Neural cell (in vitro differentiated cells): ENCODE data around the gene PTGFR. TPM values are rescaled to one million over a fixed set of nuclear protein-coding genes. Genes with fewer than 3 reads are reported as not detected.

Source experiments
- H2AFZ ChIP-seq: fragments of 200-600, 300-800 bp; sonication (generic), shearing (Covaris generic); 2 replicates; pipeline ENCODE4 v1.6.0; 2014; ENCODE audit warnings: low read depth, mild to moderate bottlenecking, antibody characterized with exemption, low read length, moderate library complexity
- H3F3A ChIP-seq: fragments of 200-600 bp; shearing (Covaris generic); 2 replicates; pipeline ENCODE4 v1.6.1; 2016; ENCODE audit warnings: mild to moderate bottlenecking, moderate library complexity, mixed read lengths, antibody characterized with exemption, low read length; ENCODE audit not compliant: insufficient read depth, poor library complexity, severe bottlenecking
- H3K27ac ChIP-seq: fragments of 200-600, 300-800 bp; sonication (generic), shearing (Covaris generic); 2 replicates; pipeline ENCODE4 v1.5.1; 2014; ENCODE audit warnings: mild to moderate bottlenecking, low read length, moderate library complexity
- H3K27me3 ChIP-seq: fragments of 300-800, 200-600 bp; sonication (generic), shearing (Covaris generic); 2 replicates; pipeline ENCODE4 v1.6.0; 2014; ENCODE audit warnings: mild to moderate bottlenecking, low read depth, low read length, moderate library complexity; ENCODE audit not compliant: insufficient read depth
- H3K36me3 ChIP-seq: fragments of 300-800, 200-600 bp; sonication (generic), shearing (Covaris generic); 2 replicates; pipeline ENCODE4 v1.5.1; 2014; ENCODE audit warnings: mild to moderate bottlenecking, antibody characterized with exemption, low read length, moderate library complexity; ENCODE audit not compliant: insufficient read depth
- H3K4me2 ChIP-seq: fragments of 300-800, 200-600 bp; sonication (generic), shearing (Covaris generic); 2 replicates; pipeline ENCODE4 v1.6.0; 2014; ENCODE audit warnings: mild to moderate bottlenecking, low read length
- H3K4me3 ChIP-seq: fragments of 300-800, 200-600 bp; sonication (generic), shearing (Covaris generic); 2 replicates; pipeline ENCODE4 v1.5.1; 2014; ENCODE audit warnings: mild to moderate bottlenecking, low read length, moderate library complexity
- H3K79me2 ChIP-seq: fragments of 200-600 bp; shearing (Covaris generic); replicated peaks from 2 replicates; pipeline ENCODE4 v1.6.0; 2014; ENCODE audit warnings: mild to moderate bottlenecking, low read length, moderate library complexity; ENCODE audit not compliant: insufficient read depth
- H3K9ac ChIP-seq: fragments of 300-800, 200-600 bp; sonication (generic), shearing (Covaris generic); 2 replicates; pipeline ENCODE4 v1.6.1; 2016; ENCODE audit warnings: mild to moderate bottlenecking, low read length, mixed read lengths
- H3K9me2 ChIP-seq: fragments of 200-600 bp; shearing (Covaris generic); 2 replicates; pipeline ENCODE4 v1.6.1; 2016; ENCODE audit warnings: mild to moderate bottlenecking, low read length, mixed read lengths; ENCODE audit not compliant: insufficient read depth
- H3K9me3 ChIP-seq: fragments of 200-600, 300-800 bp; sonication (generic), shearing (Covaris generic); 2 replicates; pipeline ENCODE4 v1.6.1; 2016; ENCODE audit warnings: mild to moderate bottlenecking, mixed run types, low read length, moderate library complexity, mixed read lengths
- H4K20me1 ChIP-seq: fragments of 200-600 bp; shearing (Covaris generic); 2 replicates; pipeline ENCODE4 v1.6.1; 2016; ENCODE audit warnings: mild to moderate bottlenecking, mixed run types; ENCODE audit not compliant: insufficient read depth
- CTCF ChIP-seq: fragments of 450-650 bp; IDR thresholded peaks from 2 replicates; pipeline ENCODE4 v1.5.1; 2014; ENCODE audit warnings: antibody characterized with exemption, mild to moderate bottlenecking, moderate library complexity; ENCODE audit not compliant: poor library complexity, severe bottlenecking
- EP300 ChIP-seq: fragments of 450-650 bp; conservative IDR thresholded peaks from 2 replicates; pipeline ENCODE4 v1.6.1; 2014; ENCODE audit warnings: antibody characterized with exemption, mild to moderate bottlenecking, moderate library complexity; ENCODE audit not compliant: poor library complexity, severe bottlenecking
- EZH2 ChIP-seq: fragments of 200-600, 300-800 bp; shearing (Covaris generic), sonication (generic); IDR thresholded peaks from 2 replicates; pipeline ENCODE4 v1.6.1; 2014; ENCODE audit warnings: antibody characterized with exemption, low read length, borderline replicate concordance, mild to moderate bottlenecking; ENCODE audit not compliant: insufficient read depth, poor library complexity, severe bottlenecking
- MXI1 ChIP-seq: fragments of 450-650 bp; conservative IDR thresholded peaks from 2 replicates; pipeline ENCODE4 v1.6.1; 2014; ENCODE audit warnings: antibody characterized with exemption, mild to moderate bottlenecking; ENCODE audit not compliant: poor library complexity, severe bottlenecking
- POLR2AphosphoS5 ChIP-seq: IDR thresholded peaks from 2 replicates; pipeline ENCODE4 v1.6.1; 2012
- RAD21 ChIP-seq: fragments of 450-650 bp; conservative IDR thresholded peaks from 2 replicates; pipeline ENCODE4 v1.6.1; 2014; ENCODE audit warnings: antibody characterized with exemption, mild to moderate bottlenecking, moderate library complexity
- REST ChIP-seq: IDR thresholded peaks from 2 replicates; pipeline ENCODE4 v1.6.1; 2012; ENCODE audit warnings: borderline replicate concordance
- SMC3 ChIP-seq: fragments of 450-650 bp; conservative IDR thresholded peaks from 2 replicates; pipeline ENCODE4 v1.6.1; 2014; ENCODE audit warnings: antibody characterized with exemption, mild to moderate bottlenecking, moderate library complexity; ENCODE audit not compliant: poor library complexity
- TAF1 ChIP-seq: IDR thresholded peaks from 2 replicates; pipeline ENCODE4 v1.6.1; 2012; ENCODE audit warnings: low read depth
- polyA plus RNA-seq: library from polyadenylated mRNA; depleted of rRNA; stranded (reverse); fragments of >200 nt; gene quantifications from 2 replicates; pipeline ENCODE4 v1.2.3, GENCODE V29; 2014

PTGFR gene
- polyA plus RNA-seq, 1 donor from 2014 or later: 0.54 TPM

GRCh38 chr1:78577257-78578100, 86.7 kb downstream of the PTGFR start:
- no peak for TF ChIP-seq EZH2
- no peak for TF ChIP-seq SMC3
- TF ChIP-seq MXI1: no peak
- no peak for TF ChIP-seq CTCF
- no peak for TF ChIP-seq POLR2AphosphoS5
- no peak for TF ChIP-seq EP300
- H3K9ac ChIP-seq: no peak overlapping the region
- H2AFZ ChIP-seq: no peak overlapping the region
- no peaks in the 10 kb centered on the region for H4K20me1 ChIP-seq
- no peaks in the 10 kb centered on the region for H3K9me3 ChIP-seq
- no peaks in the 10 kb centered on the region for H3K79me2 ChIP-seq
- H3K9me2 ChIP-seq: no peaks in the 10 kb centered on the region
- H3F3A ChIP-seq: no peaks in the 10 kb centered on the region
- no peaks in the 10 kb centered on the region for H3K27me3 ChIP-seq
- H3K4me3 ChIP-seq: no peak overlapping the region
- H3K36me3 ChIP-seq: no peaks in the 10 kb centered on the region
- H3K27ac ChIP-seq: no peak overlapping the region
- no peak overlapping the region for H3K4me2 ChIP-seq

- Histone ChIP-seq H3F3A (no peaks in the 10 kb centered on the region), H2AFZ (no peak overlapping the region), H3K9me3 (no peaks in the 10 kb centered on the region), H3K4me3 (no peak overlapping the region), H4K20me1 (no peaks in the 10 kb centered on the region), H3K4me2 (no peak overlapping the region), H3K9ac (no peak overlapping the region), H3K79me2 (no peaks in the 10 kb centered on the region), H3K27me3 (no peaks in the 10 kb centered on the region), H3K36me3 (no peaks in the 10 kb centered on the region), H3K9me2 (no peaks in the 10 kb centered on the region), H3K27ac (no peak overlapping the region)
- TF ChIP-seq SMC3 (no peak), EP300 (no peak), RAD21 (no peak), MXI1 (no peak), CTCF (no peak), TAF1 (no peak), POLR2AphosphoS5 (no peak)
Observed at GRCh38 chr1:78586572-78586971, 95.8 kb downstream of the PTGFR start.

GRCh38 chr1:78587211-78587610, 96.4 kb downstream of the PTGFR start:
- TF ChIP-seq RAD21 (no peak), REST (no peak), EP300 (no peak), SMC3 (no peak), MXI1 (no peak), EZH2 (no peak), CTCF (no peak), POLR2AphosphoS5 (no peak), TAF1 (no peak)
- no peak overlapping the region for H3K4me2 ChIP-seq
- H4K20me1 ChIP-seq: no peaks in the 10 kb centered on the region
- no peaks in the 10 kb centered on the region for H3K9me3 ChIP-seq
- H3K27ac ChIP-seq: no peak overlapping the region
- H3K9ac ChIP-seq: no peak overlapping the region
- H3K9me2 ChIP-seq: no peaks in the 10 kb centered on the region
- H3F3A ChIP-seq: no peaks in the 10 kb centered on the region
- no peak overlapping the region for H3K4me3 ChIP-seq
- H2AFZ ChIP-seq: no peak overlapping the region
- no peaks in the 10 kb centered on the region for H3K79me2 ChIP-seq
- H3K36me3 ChIP-seq: no peaks in the 10 kb centered on the region
- H3K27me3 ChIP-seq: no peaks in the 10 kb centered on the region
